ENCODE measurements around the gene ARHGAP6. TPM values are rescaled to one million over a fixed set of nuclear protein-coding genes. Genes with fewer than 3 reads are reported as not detected.
A peak's percentile ranks its signal among the peaks of the same experiment; 100 is the strongest.

ARHGAP6 gene
- polyA plus RNA-seq, 1 experiment = 1.3 TPM

DNA sequence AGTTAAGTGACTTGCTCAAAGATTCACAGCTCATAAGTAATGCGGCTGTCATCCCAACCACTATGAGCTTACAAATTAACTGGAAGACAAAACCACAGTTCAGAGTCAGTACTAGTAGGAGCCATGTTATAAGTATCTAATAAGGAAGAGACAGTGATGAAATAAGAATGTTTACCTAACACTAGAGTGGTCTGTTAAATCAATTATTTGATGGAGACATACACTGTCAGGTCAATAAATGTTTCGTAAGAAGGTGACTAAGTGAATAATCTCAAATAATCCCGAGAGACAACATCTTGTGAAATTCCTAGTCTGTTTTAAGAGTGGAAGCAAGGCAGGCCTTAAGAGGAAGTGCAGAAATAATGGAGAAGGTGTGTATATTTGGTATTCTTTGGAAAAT, 398.3 kb downstream of the ARHGAP6 start:
- no peak for TF ChIP-seq CTCF (IDR thresholded peaks at IDR 0.05; ENCODE audit: insufficient read depth, low read depth, low read length)
- Histone ChIP-seq H3K4me3 (ENCODE audit: low read depth, low read length) (no peak overlapping the region), H3K36me3 (ENCODE audit: control insufficient read depth, insufficient read depth, low read length) (no peaks in the 10 kb centered on the region), H3K27me3 (ENCODE audit: control insufficient read depth, insufficient read depth, low read length) (no peaks in the 10 kb centered on the region)
- ChIA-PET CTCF (no interaction called here), POLR2A (no interaction called here)
- no peak for DNase-seq (ENCODE audit: low read depth)

- DNase-seq (ENCODE audit: low read depth) = no peak
- Histone ChIP-seq H3K27me3 (ENCODE audit: control insufficient read depth, insufficient read depth, low read length) (no peaks in the 10 kb centered on the region), H3K4me3 (ENCODE audit: low read depth, low read length) (no peak overlapping the region), H3K36me3 (ENCODE audit: control insufficient read depth, insufficient read depth, low read length) (no peaks in the 10 kb centered on the region)
- ChIA-PET CTCF (no interaction called here), POLR2A (no interaction called here)
- no peak for TF ChIP-seq CTCF (IDR thresholded peaks at IDR 0.05; ENCODE audit: insufficient read depth, low read depth, low read length)
Observed at GRCh38 chrX:11266573-11267003, 399.1 kb downstream of the ARHGAP6 start.

- CTCF ChIA-PET = no interaction called here
- POLR2A ChIA-PET = no interaction called here
- Histone ChIP-seq H3K4me3 (ENCODE audit: low read depth, low read length) (no peak overlapping the region), H3K36me3 (ENCODE audit: control insufficient read depth, insufficient read depth, low read length) (no peaks in the 10 kb centered on the region), H3K27me3 (ENCODE audit: control insufficient read depth, insufficient read depth, low read length) (no peaks in the 10 kb centered on the region)
- no peak for TF ChIP-seq CTCF (IDR thresholded peaks at IDR 0.05; ENCODE audit: insufficient read depth, low read depth, low read length)
- DNase-seq (ENCODE audit: low read depth) = no peak
Observed at GRCh38 chrX:11265352-11265751, 400.4 kb downstream of the ARHGAP6 start.

DNA sequence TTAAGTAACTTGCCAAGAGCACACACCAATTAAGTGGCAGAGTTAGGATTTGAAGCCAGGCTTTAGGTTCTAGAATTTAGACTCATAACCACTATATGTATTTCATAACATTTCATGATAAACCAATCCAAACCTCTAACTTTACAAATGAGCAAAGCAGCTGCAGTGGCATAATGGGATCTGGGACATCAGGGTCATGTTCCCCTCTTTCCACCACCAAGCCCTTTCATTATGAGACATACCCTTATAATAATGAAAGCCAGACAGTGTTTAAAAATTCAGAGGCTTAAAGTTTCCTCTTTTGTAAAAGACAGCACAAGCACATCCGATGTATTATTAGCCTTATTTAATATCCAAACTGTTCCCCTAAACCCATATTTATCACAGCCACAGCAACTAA, 400.8 kb downstream of the ARHGAP6 start:
- Histone ChIP-seq H3K4me3 (ENCODE audit: low read depth, low read length) (no peak overlapping the region), H3K36me3 (ENCODE audit: control insufficient read depth, insufficient read depth, low read length) (no peaks in the 10 kb centered on the region), H3K27me3 (ENCODE audit: control insufficient read depth, insufficient read depth, low read length) (no peaks in the 10 kb centered on the region)
- CTCF ChIA-PET = no interaction called here
- no peak for TF ChIP-seq CTCF (IDR thresholded peaks at IDR 0.05; ENCODE audit: insufficient read depth, low read depth, low read length)
- POLR2A ChIA-PET = no interaction called here
- no peak for DNase-seq (ENCODE audit: low read depth)

DNA sequence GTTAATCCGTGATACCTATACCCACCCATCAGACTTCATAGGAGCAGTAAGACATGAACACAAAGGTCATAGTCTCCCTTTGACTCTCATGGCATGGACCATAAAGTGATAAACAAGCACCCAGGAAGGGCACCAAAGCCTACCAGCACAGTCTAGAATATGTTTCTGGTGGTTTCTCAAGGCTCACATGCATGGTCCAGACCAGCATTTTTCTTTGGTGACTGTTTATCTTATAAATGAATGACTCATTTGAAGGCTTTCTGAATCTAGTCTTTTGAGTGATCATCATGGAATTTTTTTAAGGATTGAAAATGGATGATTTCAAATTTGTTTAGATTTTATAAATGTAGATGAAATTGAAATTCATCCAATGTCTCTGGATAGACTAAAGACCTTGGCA, 404.5 kb downstream of the ARHGAP6 start:
- no peak for TF ChIP-seq CTCF (IDR thresholded peaks at IDR 0.05; ENCODE audit: insufficient read depth, low read depth, low read length)
- no peak overlapping the region for H3K4me3 ChIP-seq (ENCODE audit: low read depth, low read length)
- DNase-seq (ENCODE audit: low read depth) = peak; percentile 19
- no peaks in the 10 kb centered on the region for H3K27me3 ChIP-seq (ENCODE audit: control insufficient read depth, insufficient read depth, low read length)
- no peaks in the 10 kb centered on the region for H3K36me3 ChIP-seq (ENCODE audit: control insufficient read depth, insufficient read depth, low read length)
- ChIA-PET POLR2A (no interaction called here), CTCF (no interaction called here)

All from BJ (cell line).